HG03196 (cell line): Measurements from ENCODE around the gene TRPT1.

Experiments
- ATAC-seq: cut with Tn5 transposase; IDR thresholded peaks from one replicate; pipeline ENCODE4 v1.9.1; 2021; ENCODE audit not compliant: unreplicated experiment

Gene TRPT1

DNA sequence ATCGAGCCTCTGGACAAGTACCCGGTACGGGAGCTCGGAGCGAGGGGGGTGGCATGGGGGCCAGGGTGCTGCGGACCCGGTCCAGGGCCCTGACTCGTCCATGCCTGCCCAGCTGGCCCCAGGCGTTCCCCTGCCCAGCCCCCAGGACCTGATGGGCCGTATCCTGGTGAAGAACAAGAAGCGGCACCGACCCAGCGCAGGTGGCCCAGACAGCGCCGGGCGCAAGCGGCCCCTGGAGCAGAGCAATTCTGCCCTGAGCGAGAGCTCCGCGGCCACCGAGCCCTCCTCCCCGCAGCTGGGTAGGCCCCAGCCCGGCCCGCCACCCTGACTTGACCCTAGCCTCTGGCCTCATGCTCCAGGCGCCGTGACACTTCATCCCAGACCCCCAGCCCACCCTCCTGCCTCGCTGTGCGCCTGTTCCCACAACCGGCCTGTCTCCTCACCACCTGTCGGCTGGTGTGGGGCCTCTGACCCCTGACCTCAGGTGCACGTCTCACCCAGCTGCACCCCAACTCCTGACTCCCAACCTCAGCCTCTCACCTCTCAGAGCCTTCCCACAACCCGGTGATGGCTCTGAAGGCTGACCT is 33.1 kb upstream of the TRPT1 start:
- ATAC-seq, result no peak

GRCh38 chr11:64258356-64258755 is 32.4 kb upstream of the TRPT1 start:
- ATAC-seq, result no peak

- ATAC-seq, result no peak
These were observed 30.3 kb upstream of the TRPT1 start for GRCh38 chr11:64256300-64256699.

DNA sequence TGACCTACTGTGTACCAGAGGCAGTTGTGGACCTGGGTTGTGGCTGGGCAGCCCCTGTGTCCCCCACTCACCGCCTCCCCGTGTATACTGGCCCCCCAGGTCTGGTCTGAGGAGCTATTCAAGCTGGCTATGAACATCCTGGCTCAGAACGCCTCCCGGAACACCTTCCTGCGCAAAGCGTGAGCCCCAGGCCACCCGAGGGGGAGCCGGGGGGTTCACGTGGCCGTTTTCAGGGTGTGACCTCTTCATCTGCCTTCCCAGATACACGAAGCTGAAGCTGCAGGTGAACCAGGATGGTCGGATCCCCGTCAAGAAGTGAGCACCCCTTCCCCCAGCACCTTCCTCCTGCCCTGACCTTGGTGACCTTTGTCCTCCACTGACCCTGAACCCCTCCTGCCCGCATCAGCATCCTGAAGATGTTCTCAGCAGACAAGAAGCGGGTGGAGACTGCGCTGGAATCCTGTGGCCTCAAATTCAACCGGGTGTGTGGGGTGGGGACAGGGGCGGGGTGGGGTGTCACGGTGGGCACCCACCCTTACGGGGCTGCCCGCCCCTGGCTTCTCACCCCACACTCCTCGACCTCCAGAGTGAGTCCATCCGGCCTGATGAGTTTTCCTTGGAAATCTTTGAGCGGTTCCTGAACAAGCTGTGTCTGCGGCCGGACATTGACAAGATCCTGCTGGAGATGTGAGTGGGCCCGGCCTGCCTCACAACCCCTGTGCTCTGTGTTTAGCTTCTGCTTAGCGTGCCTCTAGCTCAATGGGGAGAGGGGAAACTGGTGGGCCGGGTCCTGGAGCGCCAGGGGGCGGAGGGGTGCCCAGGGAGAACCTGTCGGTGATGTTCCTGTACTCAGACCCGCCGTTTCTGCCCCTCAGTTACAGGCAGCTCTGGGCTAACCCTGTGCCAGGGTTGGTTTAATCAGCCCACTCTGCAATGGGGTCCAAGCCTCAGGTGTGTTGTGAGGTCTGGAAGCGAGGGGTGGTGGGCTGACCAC is 29.4 kb upstream of the TRPT1 start:
- ATAC-seq, result no peak

- no peak for ATAC-seq
These were observed 28.3 kb upstream of the TRPT1 start for GRCh38 chr11:64254326-64254725.

- no peak for ATAC-seq
These were observed 27.5 kb upstream of the TRPT1 start for GRCh38 chr11:64253481-64253880.

DNA sequence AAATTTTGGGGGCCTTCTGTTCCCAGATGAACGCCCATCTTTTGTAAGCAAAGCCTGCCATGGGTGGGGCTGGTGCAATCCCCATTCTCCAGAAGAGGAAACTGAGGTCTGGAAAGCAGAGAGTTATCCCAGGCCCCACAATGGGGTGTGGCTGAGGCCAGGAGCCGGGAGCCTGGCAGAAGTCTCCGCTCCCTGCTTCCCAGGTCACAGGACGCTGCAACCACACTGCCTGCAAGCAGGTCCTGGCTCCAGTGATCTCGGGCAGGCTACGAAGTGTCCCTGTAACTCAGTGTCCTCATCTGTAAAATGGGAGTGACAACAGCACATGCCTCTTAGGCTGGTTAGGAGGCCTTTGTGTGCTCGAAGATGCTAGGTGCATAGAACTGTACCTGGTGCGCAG is 27.1 kb upstream of the TRPT1 start:
- ATAC-seq, result no peak

- ATAC-seq, result no peak
These were observed 26.3 kb upstream of the TRPT1 start for GRCh38 chr11:64252003-64252872.

- no peak for ATAC-seq
These were observed 25.7 kb upstream of the TRPT1 start for GRCh38 chr11:64251753-64252002.

- ATAC-seq, result no peak
These were observed 25.2 kb upstream of the TRPT1 start, which contains the start of gene PLCB3 for GRCh38 chr11:64251016-64251752. PLCB3 (plus strand) TSS chr11:64251530; CDS start chr11:64251650, 120 bp downstream.

- ATAC-seq, result no peak
These were observed 24.5 kb upstream of the TRPT1 start for GRCh38 chr11:64250415-64251015.

GRCh38 chr11:64249563-64250414 is 23.8 kb upstream of the TRPT1 start:
- ATAC-seq, result no peak

DNA sequence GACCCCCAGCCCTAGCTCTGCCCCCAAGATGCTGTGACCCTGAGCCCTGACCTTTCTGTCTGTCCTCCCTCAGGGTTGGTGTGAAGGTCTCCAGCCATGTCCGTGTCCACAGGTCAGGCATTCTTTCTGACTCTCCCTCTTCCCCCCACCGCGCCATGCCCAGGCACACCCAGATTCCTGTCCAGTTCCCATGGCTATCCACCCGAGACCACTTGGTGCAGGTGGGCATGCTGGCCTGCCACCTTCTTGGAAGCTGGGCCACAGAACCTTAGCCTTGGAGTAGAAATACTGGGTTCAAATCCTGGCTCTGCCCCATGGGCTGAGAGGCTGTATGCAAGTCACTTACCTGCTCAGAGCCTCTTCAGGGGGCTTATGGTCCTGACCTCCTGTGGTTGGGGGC is 23.1 kb upstream of the TRPT1 start:
- ATAC-seq, result no peak

DNA sequence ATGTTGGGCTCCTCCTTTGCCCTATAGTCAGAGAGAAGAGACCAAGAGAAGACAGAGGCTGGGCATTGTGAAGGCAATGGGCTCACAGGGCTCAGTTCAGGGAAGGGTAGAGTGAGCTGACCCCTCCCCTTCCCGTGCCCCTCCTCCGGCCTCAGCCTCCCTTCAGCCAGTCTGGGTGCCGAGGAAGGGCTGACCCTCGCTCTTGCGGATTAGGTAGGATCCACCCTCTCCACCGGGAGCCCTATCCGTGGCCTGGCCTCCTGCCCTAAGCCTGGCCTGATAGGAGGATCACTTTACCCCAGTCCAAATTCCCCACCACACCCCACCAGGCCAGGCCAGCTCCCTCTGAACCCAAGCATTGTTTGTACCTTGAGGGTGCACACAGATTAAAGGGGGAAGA is 22.6 kb upstream of the TRPT1 start:
- no peak for ATAC-seq

DNA sequence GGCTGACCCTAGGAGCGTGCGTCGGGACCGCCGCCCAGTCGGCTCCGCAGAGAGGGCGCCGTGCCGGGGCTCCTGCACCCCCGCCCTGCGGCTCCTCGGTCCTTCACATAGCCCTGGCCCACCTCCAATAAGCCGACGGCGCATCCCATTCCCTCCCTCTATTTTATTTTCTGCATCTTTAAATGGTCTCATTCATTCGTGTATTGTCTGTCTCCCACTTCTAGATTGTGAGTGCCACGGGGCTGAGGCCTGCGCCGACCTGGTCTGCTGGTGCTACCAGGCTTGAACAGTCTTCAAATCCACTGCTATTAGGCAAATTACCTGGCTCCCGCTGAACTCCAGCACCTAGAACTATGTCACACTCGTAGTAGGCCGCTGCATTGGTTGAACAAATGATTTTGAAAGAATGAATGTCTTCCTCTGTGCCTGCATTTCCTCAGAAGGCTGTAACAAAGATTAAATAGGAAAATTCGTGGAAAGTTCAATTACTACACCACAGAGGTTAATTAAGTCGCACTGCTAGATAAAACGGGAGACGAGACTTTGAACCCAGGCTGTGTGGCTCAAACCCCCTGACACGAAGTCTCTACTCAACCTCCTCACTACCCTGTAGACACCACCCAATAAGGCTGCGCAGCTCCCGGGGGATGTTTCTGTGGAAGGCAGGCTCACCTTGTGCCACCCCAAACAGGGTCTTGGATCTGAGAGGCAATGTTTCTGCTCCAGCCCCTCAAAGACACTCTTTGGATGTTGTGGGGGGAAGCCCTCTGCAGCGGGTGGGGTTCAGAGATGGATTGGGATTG is 21.9 kb upstream of the TRPT1 start:
- no peak for ATAC-seq

DNA sequence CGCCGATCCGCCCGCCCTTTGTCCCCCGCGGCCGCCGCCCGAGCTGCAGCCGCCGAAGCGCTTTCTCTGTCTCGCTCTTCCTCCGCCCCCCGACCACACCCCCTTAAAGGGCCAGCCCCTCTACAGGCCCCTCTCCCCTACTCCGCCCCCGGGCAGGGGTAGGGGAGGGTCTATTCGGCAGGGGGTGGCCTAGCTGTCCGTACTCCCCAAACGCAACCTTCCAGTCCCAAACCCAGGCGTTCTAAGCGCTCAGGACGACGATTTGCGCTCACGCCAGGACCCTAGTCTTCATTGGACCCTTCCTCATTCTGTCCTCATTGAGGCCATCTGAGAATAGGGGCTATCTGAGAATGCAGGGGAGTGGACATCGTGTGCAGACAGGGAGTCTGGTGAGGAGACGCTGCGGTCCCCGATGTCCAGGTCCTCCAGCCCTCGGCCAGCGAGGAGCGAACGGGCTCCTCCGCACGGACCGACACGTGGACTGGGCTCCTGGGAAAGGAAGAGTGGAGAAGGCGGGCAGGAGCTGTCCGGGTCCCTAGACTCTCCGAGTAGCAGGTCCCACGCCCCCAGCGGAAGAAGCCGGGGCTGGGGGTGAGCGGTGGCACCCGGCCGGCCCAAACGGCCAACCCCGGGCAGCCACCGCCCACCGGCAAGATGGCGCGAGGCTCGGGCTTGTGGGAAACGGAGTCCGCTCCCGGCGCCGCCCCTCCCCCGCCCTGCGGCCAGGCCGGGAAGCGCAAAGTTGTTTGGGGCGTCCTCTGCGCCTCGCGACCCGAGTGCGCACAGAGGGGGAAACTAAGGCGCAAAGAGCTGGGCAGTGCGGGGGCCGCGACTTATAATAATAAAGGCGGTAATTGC is 21.1 kb upstream of the TRPT1 start, which contains the start of gene PPP1R14B:
PPP1R14B (minus strand) TSS at position 73 of the 858 bp plus-strand sequence. CDS start 270 bp downstream, outside the sequence.
- peak; percentile 31 for ATAC-seq

GRCh38 chr11:64246621-64246870 is 20.6 kb upstream of the TRPT1 start:
- ATAC-seq, result peak; percentile 9
